ENCODE results near the gene CYSLTR2. TPM values are rescaled to one million over a fixed set of nuclear protein-coding genes. Genes with fewer than 3 reads are reported as not detected.

Gene CYSLTR2
- total RNA-seq, 1 experiment from 2014 or later: not detected

DNA sequence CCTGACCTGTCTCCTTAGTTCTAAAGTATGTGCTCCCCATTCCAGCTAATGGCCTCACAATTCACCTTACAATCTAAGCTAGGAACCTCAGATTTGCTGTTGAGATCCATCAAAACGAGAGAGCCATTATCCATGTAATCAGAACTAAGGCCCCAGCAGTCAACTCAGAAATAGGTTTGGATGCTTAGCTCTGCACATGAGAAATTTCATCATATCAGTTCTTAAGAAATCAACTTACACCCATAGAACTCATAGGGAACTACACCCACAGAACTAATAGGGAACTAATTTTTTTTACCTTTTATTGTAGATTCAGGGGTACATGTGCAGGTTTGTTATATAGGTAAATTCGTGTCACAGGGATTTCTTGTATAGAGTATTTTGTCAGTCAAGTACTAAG, 28.7 kb downstream of the CYSLTR2 start (continued):
- TF ChIP-seq, protein P1, sequence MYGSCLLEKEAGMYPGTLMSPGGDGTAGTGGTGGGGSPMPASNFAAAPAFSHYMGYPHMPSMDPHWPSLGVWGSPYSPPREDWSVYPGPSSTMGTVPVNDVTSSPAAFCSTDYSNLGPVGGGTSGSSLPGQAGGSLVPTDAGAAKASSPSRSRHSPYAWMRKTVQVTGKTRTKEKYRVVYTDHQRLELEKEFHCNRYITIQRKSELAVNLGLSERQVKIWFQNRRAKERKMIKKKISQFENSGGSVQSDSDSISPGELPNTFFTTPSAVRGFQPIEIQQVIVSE (CRISPR knock-in tag; IDR thresholded peaks at IDR 0.05; ENCODE audit: borderline replicate concordance): no peak
- TF ChIP-seq, protein P2, sequence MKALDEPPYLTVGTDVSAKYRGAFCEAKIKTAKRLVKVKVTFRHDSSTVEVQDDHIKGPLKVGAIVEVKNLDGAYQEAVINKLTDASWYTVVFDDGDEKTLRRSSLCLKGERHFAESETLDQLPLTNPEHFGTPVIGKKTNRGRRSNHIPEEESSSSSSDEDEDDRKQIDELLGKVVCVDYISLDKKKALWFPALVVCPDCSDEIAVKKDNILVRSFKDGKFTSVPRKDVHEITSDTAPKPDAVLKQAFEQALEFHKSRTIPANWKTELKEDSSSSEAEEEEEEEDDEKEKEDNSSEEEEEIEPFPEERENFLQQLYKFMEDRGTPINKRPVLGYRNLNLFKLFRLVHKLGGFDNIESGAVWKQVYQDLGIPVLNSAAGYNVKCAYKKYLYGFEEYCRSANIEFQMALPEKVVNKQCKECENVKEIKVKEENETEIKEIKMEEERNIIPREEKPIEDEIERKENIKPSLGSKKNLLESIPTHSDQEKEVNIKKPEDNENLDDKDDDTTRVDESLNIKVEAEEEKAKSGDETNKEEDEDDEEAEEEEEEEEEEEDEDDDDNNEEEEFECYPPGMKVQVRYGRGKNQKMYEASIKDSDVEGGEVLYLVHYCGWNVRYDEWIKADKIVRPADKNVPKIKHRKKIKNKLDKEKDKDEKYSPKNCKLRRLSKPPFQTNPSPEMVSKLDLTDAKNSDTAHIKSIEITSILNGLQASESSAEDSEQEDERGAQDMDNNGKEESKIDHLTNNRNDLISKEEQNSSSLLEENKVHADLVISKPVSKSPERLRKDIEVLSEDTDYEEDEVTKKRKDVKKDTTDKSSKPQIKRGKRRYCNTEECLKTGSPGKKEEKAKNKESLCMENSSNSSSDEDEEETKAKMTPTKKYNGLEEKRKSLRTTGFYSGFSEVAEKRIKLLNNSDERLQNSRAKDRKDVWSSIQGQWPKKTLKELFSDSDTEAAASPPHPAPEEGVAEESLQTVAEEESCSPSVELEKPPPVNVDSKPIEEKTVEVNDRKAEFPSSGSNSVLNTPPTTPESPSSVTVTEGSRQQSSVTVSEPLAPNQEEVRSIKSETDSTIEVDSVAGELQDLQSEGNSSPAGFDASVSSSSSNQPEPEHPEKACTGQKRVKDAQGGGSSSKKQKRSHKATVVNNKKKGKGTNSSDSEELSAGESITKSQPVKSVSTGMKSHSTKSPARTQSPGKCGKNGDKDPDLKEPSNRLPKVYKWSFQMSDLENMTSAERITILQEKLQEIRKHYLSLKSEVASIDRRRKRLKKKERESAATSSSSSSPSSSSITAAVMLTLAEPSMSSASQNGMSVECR (CRISPR knock-in tag; IDR thresholded peaks at IDR 0.05; ENCODE audit: borderline replicate concordance): no peak
- TF ChIP-seq, protein P3, sequence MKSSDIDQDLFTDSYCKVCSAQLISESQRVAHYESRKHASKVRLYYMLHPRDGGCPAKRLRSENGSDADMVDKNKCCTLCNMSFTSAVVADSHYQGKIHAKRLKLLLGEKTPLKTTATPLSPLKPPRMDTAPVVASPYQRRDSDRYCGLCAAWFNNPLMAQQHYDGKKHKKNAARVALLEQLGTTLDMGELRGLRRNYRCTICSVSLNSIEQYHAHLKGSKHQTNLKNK (CRISPR knock-in tag; IDR thresholded peaks at IDR 0.05): no peak
- TF ChIP-seq, protein P4, sequence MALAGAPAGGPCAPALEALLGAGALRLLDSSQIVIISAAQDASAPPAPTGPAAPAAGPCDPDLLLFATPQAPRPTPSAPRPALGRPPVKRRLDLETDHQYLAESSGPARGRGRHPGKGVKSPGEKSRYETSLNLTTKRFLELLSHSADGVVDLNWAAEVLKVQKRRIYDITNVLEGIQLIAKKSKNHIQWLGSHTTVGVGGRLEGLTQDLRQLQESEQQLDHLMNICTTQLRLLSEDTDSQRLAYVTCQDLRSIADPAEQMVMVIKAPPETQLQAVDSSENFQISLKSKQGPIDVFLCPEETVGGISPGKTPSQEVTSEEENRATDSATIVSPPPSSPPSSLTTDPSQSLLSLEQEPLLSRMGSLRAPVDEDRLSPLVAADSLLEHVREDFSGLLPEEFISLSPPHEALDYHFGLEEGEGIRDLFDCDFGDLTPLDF (CRISPR knock-in tag; IDR thresholded peaks at IDR 0.05): no peak
- no peak for TF ChIP-seq ZNF219 (CRISPR knock-in tag; IDR thresholded peaks at IDR 0.05; ENCODE audit: borderline replicate concordance)
- no peak for TF ChIP-seq FOXP1 (CRISPR knock-in tag; IDR thresholded peaks at IDR 0.05; ENCODE audit: borderline replicate concordance)
- no peak for TF ChIP-seq CREB1 (CRISPR knock-in tag; IDR thresholded peaks at IDR 0.05)
- TF ChIP-seq, protein P5, sequence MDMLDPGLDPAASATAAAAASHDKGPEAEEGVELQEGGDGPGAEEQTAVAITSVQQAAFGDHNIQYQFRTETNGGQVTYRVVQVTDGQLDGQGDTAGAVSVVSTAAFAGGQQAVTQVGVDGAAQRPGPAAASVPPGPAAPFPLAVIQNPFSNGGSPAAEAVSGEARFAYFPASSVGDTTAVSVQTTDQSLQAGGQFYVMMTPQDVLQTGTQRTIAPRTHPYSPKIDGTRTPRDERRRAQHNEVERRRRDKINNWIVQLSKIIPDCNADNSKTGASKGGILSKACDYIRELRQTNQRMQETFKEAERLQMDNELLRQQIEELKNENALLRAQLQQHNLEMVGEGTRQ (CRISPR knock-in tag; IDR thresholded peaks at IDR 0.05): no peak
- TF ChIP-seq SOX15 (CRISPR knock-in tag; IDR thresholded peaks at IDR 0.05): no peak
- no peak for TF ChIP-seq TEAD1 (CRISPR knock-in tag; IDR thresholded peaks at IDR 0.05)

DNA sequence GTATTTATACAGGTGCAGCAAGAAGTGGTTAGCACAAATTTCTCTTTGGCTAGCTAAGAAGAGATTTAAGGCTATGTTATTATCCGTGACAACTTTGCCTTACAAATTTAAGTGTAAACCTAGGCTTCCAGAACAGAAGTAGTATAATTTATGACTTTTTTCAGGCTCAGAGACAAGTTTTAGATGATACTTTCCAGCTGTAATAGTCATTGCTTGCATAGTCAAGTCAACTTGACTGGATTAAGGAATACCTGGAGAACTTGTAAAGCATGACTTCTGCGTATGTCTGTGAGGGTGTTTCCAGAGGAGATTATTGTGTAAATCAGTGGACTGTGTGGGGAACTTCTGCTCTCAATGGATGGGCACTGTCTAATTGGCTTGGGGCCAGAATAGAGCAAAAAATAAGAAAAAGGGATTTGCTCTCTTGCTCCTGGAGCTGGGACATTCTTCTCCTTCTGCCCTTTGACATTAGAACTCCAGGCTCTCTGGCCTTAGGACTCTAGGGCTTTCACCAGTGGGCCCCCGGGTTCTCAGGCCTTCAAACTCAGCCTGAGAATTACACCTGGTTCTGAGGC, 33.0 kb downstream of the CYSLTR2 start:
- ATAC-seq (no peak), DNase-seq (ENCODE audit: low spot score) (no peak)
- CTCF ChIA-PET: no interaction called here
- Mint-ChIP-seq H3K36me3 (peaks cover 15% of the 10 kb centered on the region; the same call in 1 of the 2 replicates), H3K4me3 (no peak overlapping the region), H3K27ac (no peak overlapping the region), H3K27me3 (ENCODE audit: low read depth) (peaks cover 2% of the 10 kb centered on the region), H3K9me3 (peaks cover 35% of the 10 kb centered on the region), H3K4me1 (no peaks in the 10 kb centered on the region)
- POLR2A ChIA-PET: no interaction called here
- no peak for TF ChIP-seq ATF1 (CRISPR knock-in tag; IDR thresholded peaks at IDR 0.05)
- no peak for TF ChIP-seq PRRX2 (CRISPR knock-in tag; IDR thresholded peaks at IDR 0.05)
- no peak for TF ChIP-seq ZNF423 (CRISPR knock-in tag; IDR thresholded peaks at IDR 0.05)
- no peak for TF ChIP-seq NR2C2 (CRISPR knock-in tag; IDR thresholded peaks at IDR 0.05)
- no peak for TF ChIP-seq CREM (CRISPR knock-in tag; IDR thresholded peaks at IDR 0.05)
- no peak for TF ChIP-seq MXD4 (CRISPR knock-in tag; IDR thresholded peaks at IDR 0.05; ENCODE audit: borderline replicate concordance)
- TF ChIP-seq OVOL2 (CRISPR knock-in tag; IDR thresholded peaks at IDR 0.05; ENCODE audit: borderline replicate concordance): no peak
- TF ChIP-seq NFYB (CRISPR knock-in tag; conservative IDR thresholded peaks at IDR 0.05; ENCODE audit: low read depth): no peak
- TF ChIP-seq, protein P6, sequence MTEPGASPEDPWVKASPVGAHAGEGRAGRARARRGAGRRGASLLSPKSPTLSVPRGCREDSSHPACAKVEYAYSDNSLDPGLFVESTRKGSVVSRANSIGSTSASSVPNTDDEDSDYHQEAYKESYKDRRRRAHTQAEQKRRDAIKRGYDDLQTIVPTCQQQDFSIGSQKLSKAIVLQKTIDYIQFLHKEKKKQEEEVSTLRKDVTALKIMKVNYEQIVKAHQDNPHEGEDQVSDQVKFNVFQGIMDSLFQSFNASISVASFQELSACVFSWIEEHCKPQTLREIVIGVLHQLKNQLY (CRISPR knock-in tag; IDR thresholded peaks at IDR 0.05): no peak
- no peak for TF ChIP-seq FOXK1 (CRISPR knock-in tag; IDR thresholded peaks at IDR 0.05)
- no peak for TF ChIP-seq JUN (CRISPR knock-in tag; IDR thresholded peaks at IDR 0.05)
- no peak for TF ChIP-seq ETV6 (CRISPR knock-in tag; IDR thresholded peaks at IDR 0.05)
- TF ChIP-seq, protein P5 (CRISPR knock-in tag; IDR thresholded peaks at IDR 0.05): no peak
- no peak for TF ChIP-seq SP1 (CRISPR knock-in tag; conservative IDR thresholded peaks at IDR 0.05)
- no peak for TF ChIP-seq TP53 (CRISPR knock-in tag; IDR thresholded peaks at IDR 0.05)
- TF ChIP-seq, protein P2 (CRISPR knock-in tag; IDR thresholded peaks at IDR 0.05; ENCODE audit: borderline replicate concordance): no peak

Measured in WTC11 (cell line).